GM08714 (cell line): Measurements from ENCODE around the gene IL19.

Experiments used
- H3K4me3 ChIP-seq: fragments of 200-500 bp; sonication (Bioruptor generic); 2 replicates; pipeline ENCODE4 v1.5.1; 2014; ENCODE audit warnings: mild to moderate bottlenecking, low read length, inconsistent platforms
- ZNF274 ChIP-seq: IDR thresholded peaks from 2 replicates; pipeline ENCODE4 v1.6.1; 2012; ENCODE audit warnings: mild to moderate bottlenecking, low read depth, low read length

The IL19 gene

DNA sequence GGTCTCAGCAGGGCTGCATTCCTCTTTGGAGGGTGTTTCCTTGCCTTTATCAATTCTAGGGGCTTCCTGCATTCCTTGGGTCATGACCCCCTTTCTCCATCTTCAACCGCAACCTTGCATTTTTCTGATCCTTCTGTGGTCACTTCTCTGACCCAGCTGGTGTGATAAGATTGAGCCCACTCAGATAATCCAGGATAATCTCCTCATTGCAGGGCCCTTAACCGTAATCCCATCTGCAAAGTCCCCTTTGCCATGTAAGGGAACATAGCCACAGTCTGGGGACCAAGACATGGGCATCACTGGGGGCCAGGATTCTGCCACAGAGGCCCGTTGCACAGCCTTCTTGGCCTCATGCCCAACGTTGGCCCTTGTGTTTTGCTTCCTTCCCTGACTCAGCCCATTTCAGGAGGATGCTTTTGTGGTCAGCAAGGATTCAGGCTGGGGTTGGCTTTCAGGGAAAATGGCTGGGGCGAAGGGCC, 35.0 kb upstream of the IL19 start:
- no peak for TF ChIP-seq ZNF274
- no peak overlapping the region for H3K4me3 ChIP-seq

DNA sequence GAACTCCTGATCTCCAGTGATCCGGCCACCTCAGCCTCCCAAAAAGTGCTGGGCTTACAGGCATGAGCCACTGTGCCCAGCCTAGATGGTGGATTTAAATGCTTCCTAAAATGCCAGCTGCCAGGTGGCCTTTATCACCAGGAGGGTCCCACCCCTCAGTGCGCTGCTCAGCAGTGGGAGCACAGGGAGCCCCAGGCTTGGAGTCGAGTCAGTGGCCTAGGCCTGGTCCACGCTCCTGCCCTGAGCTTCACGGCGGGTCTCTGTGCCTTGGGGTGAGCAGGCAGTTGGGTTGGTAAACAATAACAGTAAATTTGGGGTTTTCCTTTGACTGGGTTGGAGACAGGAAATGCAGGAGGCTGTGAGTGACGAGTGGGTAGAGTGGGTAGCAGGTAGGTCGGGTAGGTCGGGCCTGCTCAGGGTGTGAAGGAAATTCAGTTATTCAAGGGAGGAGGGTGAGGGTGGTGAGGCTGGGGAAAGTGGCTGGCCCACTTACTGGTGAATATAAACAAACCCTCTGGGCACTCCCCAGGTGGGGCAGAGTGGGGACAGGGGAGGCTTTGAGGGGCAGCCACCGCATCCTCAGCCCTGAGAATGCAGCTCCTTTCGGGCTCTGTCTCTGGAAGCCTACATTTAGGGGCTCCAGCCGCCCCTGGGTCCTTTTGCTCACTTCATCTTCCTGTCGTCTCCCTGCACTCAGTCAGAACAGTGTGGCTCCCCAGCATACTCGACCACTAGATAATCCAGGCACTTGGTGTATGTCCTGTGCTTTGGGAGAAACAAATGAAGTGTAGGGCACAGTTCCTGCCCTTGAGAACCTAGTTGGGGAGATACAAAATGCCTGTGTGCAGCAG, 33.5 kb upstream of the IL19 start:
- no peak overlapping the region for H3K4me3 ChIP-seq
- no peak for TF ChIP-seq ZNF274

DNA sequence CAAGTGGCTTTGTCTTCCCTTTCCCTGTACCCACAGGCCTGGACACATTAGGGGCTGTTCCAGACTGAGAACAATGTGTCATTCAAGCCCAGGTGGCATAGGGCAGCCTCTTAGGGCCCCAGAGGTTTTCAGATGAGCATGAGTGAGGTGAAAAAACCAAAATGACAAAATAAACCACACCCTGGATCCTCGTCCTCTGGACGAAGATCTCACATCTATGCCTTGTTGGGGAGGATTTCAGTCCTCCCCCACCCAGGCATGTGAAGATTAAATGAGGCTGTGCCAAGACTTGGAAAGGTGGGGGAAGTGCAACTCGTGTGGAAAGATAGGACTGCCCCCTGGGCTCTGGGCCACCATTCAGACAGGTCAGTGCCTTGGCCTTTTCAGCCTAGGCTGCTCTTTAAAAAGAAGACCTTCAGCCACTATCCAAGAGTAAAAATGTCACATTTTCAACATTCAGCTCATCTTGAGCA, 32.8 kb upstream of the IL19 start:
- no peak for TF ChIP-seq ZNF274
- H3K4me3 ChIP-seq: no peak overlapping the region

DNA sequence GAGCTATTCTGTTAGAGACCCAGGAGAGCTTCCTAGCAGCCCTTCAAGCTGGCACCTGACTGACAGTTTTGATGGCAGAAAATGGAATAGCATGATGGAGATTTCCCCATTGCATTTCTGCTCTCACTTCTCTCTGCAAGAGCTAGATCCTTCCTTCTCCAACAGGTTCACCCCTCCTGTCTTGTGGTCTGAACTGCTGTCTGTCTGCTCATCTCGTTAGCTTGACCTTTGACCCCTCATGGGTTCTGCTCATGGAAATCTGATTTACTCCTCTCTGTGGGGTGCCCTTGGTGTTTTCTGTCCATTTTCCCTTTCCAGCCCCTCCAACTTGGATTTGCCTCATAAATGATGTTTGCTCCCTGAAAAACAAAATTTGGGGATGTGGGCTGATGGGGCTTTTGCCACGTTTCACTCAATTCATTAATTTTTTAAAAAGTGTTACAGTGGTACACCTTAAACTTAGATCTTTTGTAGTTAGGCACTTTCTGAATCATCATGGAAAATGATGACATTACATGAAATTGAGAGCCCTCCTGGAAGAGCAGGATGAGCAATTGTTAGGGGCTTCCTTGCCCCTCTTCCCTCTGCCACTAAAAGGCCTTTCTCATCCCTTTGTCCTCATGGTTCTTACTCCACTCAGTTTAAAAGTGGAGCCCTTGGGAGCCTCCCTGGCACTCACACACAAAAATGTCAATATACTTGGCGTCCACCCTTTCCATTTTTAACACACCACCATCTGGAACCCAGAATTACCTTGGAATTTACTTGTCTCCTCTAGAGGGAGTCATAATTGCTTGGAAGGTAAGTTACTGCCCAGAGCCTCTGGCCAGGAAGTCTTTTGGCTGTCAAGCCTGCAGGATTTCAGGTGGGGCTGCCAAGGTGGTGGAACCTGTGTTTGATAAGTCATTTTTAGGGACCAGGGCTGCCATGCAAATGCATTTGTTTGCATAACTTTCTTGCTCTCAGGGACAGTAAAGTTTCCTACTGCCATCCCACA, 31.9 kb upstream of the IL19 start:
- TF ChIP-seq ZNF274: no peak
- H3K4me3 ChIP-seq: no peak overlapping the region; the same call in 1 of the 2 replicates

DNA sequence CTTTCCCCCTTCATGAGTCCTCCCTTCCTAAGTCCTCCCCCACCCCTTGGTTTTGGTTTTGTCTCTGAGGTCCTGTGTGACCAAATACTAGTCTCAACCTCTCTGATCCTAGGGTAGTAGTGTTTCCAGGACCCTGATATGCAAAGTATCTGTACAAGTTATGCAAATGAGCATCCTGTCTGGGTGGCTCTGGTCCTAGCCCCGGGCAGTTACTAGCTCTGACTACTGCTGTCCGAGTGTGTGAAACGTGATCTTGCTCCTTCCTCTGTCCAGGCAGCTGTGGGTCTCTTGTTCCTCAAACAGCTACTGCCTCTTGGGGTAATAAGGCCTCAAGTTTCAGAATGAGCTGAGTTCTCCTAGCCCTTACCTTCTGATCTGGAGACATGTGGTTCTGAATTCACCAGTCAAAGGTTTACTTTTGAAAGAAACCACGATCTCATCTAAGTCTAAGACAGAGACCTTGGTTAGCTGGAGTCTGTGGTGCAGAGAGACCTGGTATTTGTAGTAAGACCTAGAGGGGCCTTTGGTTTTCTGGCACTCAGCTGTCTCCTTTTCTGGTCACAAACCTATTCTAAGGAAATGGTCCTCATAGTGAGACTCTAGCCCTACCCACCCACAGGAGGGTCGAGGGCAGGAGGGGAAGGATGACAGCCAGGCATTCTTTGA, 31.0 kb upstream of the IL19 start:
- no peak overlapping the region; the same call in 1 of the 2 replicates for H3K4me3 ChIP-seq
- TF ChIP-seq ZNF274: no peak

DNA sequence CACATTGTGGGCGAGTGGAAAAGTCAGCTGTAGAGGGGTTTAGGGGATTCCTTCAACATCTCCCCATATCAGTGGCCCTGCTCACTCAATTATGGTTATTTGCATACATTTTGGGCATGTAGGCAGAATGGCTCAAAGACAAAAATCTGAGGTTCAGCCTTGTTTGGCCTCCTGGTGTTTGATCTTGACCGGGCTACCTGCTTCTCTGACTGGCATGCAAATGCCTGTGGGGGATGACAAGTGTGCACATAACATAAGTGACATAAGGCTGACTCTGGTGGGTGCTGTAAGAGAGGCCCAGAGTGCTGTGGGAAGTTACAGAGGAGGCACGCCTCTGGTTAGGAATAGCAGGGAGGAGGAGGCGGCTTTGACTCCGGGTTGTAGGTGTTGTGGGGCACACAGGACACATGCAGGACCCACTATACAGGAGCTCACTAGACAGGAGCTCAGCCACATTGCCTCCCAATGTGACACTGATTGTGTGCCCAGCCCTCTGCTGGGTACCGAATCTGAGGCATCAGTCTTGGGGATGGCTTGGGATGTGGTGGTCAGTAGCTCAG, 29.4 kb upstream of the IL19 start:
- TF ChIP-seq ZNF274: no peak

DNA sequence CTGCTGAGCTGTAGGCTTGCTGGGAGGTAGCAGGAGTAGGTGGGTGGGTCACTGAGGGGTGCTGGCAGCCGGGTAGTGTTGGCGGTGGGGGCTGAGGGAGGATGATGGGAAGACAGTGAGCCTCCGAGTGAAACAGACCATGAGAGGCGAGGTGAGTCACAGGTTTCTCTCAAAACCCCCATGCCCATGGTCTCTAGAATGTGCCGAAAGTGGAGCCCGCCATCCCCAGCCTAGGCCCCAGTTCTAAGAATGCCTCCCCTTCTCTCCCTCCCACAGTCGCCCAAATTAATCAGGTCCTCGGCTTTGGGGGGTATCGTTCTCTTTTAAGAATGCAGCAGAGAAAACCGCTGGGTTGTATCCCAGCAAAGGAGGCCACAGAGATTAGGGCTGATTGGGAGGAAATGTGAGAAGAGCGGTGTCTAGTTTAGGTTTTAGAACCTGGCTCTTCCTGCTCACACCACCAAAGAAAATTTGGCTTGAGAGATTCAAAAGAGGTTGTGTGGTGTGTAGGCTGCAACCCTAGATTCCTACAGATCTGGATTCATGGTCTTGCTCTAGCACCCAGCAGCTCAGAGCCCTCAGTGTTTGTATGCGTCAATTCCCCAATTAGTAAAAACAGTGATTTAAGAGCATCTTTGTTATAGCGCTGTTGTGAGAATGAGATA, 27.7 kb upstream of the IL19 start:
- no peak for TF ChIP-seq ZNF274
- H3K4me3 ChIP-seq: no peak overlapping the region

More for the DNA sequence above, 29.4 kb upstream of the IL19 start:
- H3K4me3 ChIP-seq: no peak overlapping the region

DNA sequence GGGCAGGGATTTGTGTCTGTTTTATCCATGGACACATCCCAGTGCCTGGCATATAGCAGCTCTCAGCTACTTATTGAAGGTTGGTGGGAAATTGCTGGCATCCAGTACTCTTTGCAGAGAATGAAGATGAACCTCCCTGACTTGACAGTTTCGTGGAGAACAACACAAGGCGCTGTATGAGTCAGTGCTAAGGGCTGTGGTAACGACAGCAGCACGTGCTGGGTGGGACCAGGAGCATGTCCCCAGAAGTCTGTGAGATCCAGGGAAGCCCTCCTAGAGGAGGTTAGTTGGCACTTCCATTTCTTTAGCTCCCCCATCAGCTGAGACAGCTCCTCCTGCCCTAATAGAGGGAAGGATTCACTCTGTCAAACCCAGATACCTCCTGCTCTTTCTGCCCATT, 25.9 kb upstream of the IL19 start:
- TF ChIP-seq ZNF274: no peak
- no peak overlapping the region for H3K4me3 ChIP-seq

DNA sequence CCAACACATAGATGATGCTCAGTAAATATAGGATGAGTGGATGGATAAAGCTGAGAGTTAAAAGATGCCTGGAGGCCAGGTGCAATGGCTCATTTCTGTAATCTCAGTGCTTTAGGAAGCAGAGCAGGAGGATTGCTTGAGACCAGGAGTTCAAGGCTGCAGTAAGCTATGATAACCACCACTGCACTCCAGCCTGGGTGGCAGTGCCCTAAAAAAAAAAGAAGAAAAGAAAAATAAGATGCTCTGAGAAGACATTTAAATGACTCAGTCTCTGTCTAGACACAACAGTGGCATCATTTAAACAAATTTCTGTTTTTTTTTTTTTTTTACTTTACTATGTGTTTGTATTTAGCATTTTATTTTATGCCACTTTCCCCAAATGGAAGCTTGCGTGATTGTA, 25.3 kb upstream of the IL19 start:
- H3K4me3 ChIP-seq: no peak overlapping the region
- no peak for TF ChIP-seq ZNF274

DNA sequence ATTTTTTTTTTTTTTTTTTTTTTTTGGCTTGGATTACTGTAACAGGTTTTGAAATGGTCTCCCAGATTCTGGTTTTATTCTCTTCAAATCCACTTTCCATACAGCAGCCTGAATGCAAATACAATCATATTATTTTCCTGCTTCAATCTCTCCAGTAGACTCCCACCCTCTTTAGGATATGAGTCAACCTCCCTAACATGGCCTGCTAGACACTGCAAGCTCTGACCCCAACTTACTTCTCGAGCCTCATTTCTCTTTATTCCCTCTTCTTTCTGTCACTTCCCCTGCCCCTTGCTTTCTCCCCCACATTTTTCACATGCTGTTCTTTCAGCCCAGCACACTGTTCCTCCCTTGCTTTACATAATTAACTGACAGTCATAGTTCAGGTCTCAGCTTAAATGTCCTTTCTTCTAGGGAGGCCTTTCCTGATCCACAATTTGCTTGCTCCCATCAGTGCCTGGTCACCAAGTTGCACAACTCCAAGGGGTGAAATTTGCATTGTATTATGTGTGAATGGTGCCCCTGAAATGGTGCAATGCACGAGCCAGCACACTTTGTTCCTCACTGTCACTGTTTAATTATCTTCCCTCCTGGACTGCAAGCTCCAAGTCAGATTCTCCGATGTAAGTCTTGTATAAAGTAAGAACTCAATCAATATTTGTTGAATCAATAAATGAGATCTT, 22.1 kb upstream of the IL19 start:
- no peak overlapping the region for H3K4me3 ChIP-seq
- no peak for TF ChIP-seq ZNF274

DNA sequence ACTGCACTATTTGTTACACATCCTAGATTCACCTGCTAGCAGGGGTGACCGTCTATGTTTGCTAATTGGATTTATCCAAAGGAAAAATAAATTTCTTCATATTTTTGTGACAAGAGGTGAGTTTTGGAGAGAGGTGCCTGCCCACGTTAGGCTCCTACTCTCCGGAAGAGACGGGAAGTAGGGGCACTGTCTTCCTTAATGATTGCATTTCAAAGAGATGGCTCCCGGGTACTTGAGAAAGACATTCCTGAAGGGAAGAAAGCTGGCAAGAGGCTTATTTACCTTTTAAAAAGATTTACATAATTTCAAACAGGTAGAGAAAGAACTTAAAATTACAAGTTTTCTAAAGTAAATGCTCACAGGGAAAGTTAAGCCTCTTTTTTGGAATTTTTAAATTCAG, 18.7 kb upstream of the IL19 start:
- no peak overlapping the region for H3K4me3 ChIP-seq
- TF ChIP-seq ZNF274: no peak

DNA sequence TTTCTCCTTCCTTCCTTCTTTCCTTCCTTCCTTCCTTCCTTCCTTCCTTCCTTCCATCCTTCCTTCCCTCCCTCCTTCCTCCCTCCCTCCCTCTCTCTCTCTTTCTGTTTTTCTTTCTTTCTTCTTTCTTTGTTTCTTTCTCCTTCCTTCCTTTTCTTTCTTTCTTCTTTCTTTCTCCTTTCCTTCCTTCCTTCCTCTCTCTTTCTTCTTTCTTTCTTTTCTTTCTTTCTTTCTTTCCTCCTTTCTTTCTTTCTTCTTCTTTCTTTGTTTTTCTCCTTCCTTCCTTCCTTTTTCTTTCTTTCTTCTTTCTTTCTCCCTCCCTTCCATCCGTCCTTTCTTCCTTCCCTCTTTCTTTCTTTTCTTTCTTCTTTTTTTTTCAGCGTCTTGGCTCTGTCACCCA, 18.1 kb upstream of the IL19 start:
- no peak for TF ChIP-seq ZNF274
- H3K4me3 ChIP-seq: no peak overlapping the region

DNA sequence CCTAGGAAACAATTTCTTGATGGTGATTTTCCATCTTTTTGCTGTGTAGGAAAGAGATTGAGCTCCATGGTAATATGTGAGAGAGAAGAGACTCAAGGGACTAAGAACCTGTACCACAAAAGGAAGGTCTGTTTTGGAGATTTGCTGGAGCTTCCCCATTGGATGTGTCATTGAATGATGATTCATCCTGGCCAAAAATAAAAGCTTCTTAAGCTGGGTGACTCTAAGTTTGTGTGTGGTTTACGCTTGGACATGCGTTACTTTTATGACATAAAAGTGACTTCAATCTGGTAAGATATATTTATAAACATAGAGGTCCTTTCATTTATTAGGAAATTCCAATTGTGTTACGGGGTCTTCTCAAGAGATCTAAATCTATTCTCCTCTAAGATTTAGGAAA, 17.4 kb upstream of the IL19 start:
- no peak overlapping the region for H3K4me3 ChIP-seq
- TF ChIP-seq ZNF274: no peak
